Dendritic cell treated with granulocyte-macrophage colony-stimulating factor and Interleukin-4, amounts not matched to agents 40 ng/mL and 50 ng/mL, for 4 days (primary cell): ENCODE measurements around the gene NOXO1.
A peak's percentile ranks its signal among the peaks of the same experiment; 100 is the strongest.
"Not testable (repeated sequence)": the region's sequence is repeated elsewhere in the genome, so short reads cannot be mapped to it uniquely, and the experiment has no call there.

Source experiments
- H3K27ac Mint-ChIP-seq: one replicate; pipeline ENCODE4 v1.8.0; 2022; ENCODE audit warnings: mild to moderate bottlenecking, mixed read lengths
- H3K27me3 Mint-ChIP-seq: one replicate; pipeline ENCODE4 v1.8.0; 2022; ENCODE audit warnings: mild to moderate bottlenecking, mixed read lengths
- H3K36me3 Mint-ChIP-seq: one replicate; pipeline ENCODE4 v1.8.0; 2022; ENCODE audit warnings: low read depth, mixed read lengths
- H3K4me1 Mint-ChIP-seq: one replicate; pipeline ENCODE4 v1.8.0; 2022; ENCODE audit warnings: low read depth, mixed read lengths
- H3K4me3 Mint-ChIP-seq: one replicate; pipeline ENCODE4 v1.8.0; 2022; ENCODE audit warnings: mild to moderate bottlenecking, moderate library complexity, mixed read lengths
- H3K9me3 Mint-ChIP-seq: one replicate; pipeline ENCODE4 v1.8.0; 2022; ENCODE audit warnings: mixed read lengths
- intact Hi-C: fragments of 100-400 bp; cut with micrococcal nuclease; formaldehyde crosslinking; loops from one replicate; pipeline ENCODE4 v1.15.0; 2022

NOXO1 gene

DNA sequence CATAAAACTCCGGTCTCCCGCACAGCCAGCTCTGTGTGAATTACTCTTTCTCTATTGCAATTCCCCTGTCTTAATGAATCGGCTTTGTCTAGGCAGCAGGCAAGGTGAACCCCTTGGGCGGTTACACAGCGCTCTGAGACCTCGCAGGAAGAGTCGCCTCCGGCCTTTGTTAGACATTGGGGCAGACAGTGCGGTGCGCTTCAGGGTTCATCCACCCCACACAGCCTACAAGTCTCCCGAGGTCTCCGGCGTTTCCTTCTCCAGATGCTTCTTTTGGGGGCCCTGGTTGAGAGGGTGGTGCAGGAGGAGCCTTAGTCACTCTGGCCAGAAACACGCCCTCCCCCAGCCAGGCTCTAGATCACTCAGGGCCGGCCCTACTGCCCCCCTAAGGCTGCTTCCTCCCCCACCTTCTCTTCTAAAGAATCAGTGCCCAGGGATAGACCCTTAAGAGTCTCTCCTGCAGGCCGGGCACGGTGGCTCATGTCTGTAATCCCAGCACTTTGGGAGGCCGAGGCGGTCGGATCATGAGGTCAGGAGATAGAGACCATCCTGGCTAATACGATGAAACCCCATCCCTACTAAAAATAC is 36.6 kb downstream of the NOXO1 start:
- Mint-ChIP-seq H3K27ac (peak overlapping the region; percentile 95), H3K4me1 (peaks cover 52% of the 10 kb centered on the region), H3K27me3 (no peaks in the 10 kb centered on the region), H3K36me3 (peaks cover 28% of the 10 kb centered on the region), H3K9me3 (no peaks in the 10 kb centered on the region), H3K4me3 (no peak overlapping the region)
- intact Hi-C loops, result no loop called here

DNA sequence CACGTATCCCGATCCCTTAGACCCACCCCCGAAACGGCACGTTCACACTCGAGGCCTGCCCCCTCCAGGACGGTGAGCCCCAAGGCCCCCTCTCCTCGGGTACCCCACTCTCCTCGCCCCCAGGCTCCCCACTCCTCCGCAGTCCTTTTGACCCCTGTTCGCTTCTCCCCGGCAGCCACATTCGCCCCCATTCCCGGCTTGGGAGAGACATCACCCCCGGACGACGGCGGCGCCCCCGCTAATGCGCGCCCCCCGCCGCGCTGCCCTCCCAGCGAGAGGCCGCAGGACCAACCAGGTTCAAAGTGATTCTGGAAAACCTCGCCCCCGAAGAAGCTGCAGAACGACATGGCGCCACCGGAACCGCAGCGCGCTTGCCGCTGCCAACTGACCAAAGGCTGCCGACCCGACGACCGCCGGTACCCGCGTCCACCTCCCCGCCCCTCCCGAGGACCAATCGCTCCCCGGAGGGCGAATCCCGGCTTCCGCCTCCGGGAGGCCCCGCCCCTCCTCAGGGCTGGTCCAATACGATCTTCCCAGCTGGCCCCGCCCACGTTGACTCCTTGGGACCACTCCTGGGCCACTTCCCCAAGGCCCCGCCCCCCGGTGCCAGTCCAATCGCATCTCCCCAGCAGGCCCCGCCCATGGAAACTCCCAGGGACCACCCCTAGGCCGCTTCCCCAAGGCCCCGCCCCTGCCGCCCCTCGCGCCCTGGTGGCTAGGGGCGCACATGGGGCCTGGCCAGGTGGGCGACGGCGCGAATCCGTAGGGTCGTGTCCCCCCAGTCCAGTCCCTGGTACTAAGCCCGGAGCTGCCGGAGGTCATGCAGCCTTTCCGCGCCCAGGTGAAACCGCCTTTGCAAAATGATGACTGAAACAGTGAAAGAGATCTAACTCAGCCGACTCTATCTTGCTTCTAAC is 38.2 kb downstream of the NOXO1 start, which contains the start of gene MSRB1:
MSRB1 (minus strand) TSS at position 390 of the 917 bp plus-strand sequence; CDS start at position 347, 43 bp downstream.
- no peaks in the 10 kb centered on the region for H3K9me3 Mint-ChIP-seq
- intact Hi-C loops, result no loop called here
- H3K36me3 Mint-ChIP-seq, result peaks cover 44% of the 10 kb centered on the region
- H3K27me3 Mint-ChIP-seq, result no peaks in the 10 kb centered on the region
- peak within 1 kb of the TSS; percentile 95 for H3K27ac Mint-ChIP-seq
- H3K4me1 Mint-ChIP-seq, result peaks cover 68% of the 10 kb centered on the region
- peak within 1 kb of the TSS; percentile 98 for H3K4me3 Mint-ChIP-seq

DNA sequence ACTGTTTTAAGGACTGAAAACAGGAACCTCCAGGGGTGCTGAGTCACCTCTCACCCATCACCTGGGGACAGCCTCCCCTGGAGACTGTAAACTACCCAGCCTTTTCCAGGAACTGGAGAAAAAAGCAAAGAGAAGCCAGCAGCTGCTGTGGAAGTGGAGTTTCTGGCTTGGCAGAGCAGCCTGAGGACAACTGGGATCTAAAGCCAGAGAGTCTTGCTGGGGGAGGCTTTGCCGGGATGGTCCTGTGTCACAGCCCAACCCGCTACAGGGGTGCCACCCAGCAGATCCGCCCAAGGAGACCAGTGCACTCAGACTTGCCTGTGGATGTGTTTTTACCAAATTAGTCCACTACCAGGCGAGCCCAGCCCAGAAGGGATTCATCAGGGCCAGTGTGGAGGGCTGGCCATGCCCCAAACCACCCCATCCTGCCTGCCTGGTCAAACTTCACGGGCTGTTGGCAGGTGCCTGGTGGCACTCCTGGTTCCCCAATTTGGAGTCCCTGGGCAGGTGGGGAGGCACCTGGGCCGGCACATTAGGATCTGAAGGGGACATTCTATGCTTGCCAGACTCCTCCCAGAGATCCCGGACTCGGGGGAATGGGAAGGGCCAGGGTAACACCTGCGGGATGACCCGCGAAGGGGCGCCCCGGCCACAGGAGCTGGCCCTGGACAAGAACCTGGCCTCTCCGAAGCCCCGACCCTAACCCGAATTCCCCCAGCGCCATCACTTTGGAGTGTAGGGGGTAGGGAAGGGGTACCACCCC is 39.0 kb downstream of the NOXO1 start:
- Mint-ChIP-seq H3K36me3 (peaks cover 52% of the 10 kb centered on the region), H3K27ac (peak overlapping the region; percentile 95), H3K9me3 (no peaks in the 10 kb centered on the region), H3K27me3 (no peaks in the 10 kb centered on the region), H3K4me1 (peaks cover 73% of the 10 kb centered on the region), H3K4me3 (peak overlapping the region; percentile 98)
- intact Hi-C loops, result no loop called here

DNA sequence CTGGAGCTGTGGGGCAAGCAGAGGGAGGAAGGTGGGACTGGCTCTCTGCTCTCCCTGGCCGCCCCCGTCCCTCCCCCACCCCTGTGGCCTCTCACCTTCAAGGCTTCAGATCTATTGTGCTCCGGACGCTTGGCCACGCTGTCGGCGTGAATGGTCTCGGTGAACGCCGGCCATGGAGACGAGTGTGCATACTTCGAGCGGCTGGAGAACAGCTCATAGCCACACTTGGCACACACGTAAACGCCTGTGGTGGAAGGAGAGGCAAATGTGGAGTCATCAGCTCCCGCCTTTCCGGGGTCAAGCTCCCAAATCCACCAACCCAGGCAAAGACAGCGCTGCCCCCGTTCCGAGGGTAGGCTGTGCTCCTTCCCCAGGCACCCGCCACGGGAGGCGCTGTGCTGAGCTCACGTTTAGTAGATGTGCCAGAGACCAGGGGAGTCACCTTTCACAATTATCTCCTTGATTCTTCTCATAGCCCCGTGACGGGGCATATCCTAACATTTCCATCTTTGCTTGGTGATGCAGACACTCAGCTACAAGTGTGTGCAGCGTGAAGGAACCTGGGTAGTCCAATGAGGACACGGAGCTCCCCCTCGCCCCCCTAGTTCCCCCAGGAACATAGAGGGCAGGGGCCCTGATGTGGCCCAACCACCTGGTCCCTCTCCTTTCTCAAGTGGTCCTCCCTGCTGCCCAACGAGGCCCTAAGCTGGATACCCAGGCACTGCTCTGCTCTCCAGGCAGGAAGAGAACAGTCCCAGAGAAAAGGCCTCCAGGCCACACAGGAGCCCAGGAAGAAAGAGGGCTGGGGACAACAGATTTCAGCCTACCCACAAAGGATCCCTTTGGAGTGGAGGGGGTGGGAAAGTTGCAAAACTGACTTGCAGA is 39.9 kb downstream of the NOXO1 start:
- H3K27ac Mint-ChIP-seq, result peak overlapping the region; percentile 95
- peak overlapping the region; percentile 98 for H3K4me3 Mint-ChIP-seq
- H3K36me3 Mint-ChIP-seq, result peaks cover 59% of the 10 kb centered on the region
- no peaks in the 10 kb centered on the region for H3K9me3 Mint-ChIP-seq
- peaks cover 79% of the 10 kb centered on the region for H3K4me1 Mint-ChIP-seq
- no peaks in the 10 kb centered on the region for H3K27me3 Mint-ChIP-seq
- intact Hi-C loops, result no loop called here

DNA sequence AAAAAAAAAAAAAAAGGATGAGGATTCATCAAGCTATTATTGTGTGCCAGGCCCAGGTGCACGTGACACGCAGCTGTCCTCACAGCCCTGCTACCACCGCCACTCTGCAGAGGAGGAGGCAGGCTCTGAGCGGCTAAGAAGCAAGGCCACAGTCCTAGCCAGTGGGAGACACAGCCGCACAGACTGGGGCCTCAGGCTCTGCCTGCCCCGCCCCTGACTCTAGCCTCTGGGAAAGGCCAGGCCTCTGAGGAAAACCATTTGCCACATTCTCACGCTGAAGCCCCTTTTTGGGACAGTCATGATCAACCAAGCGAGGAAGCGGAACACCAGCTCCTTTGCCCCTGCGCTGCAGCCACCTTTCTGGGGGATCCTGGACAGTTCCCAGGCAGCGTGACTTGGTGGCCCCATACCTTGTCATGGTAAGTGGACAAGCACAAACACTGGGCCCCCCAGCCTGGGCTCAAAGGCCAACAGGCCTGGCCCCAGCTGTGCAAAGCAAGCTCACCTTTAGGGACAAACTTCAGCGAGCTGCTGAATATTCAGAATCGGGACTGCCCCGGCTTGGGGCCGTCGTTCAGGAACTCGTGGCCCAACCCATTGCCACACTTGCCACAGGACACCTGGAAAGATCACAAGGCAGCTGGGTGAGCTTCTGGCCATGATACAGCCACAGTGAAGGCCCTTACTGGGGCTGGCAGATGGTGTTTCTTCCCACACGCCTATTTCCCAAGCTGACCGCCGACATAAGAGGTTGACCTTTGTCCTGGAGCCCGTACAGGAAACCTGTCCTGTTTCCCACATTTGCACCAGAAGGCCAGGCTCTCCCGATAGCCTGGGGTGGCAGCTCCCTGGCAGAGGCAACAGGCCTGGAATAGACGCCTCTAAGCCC is 40.8 kb downstream of the NOXO1 start:
- Mint-ChIP-seq H3K36me3 (peaks cover 59% of the 10 kb centered on the region), H3K27me3 (no peaks in the 10 kb centered on the region), H3K4me3 (no peak overlapping the region), H3K27ac (peak overlapping the region; percentile 95), H3K9me3 (no peaks in the 10 kb centered on the region), H3K4me1 (peaks cover 76% of the 10 kb centered on the region)
- intact Hi-C loops, result no loop called here

DNA sequence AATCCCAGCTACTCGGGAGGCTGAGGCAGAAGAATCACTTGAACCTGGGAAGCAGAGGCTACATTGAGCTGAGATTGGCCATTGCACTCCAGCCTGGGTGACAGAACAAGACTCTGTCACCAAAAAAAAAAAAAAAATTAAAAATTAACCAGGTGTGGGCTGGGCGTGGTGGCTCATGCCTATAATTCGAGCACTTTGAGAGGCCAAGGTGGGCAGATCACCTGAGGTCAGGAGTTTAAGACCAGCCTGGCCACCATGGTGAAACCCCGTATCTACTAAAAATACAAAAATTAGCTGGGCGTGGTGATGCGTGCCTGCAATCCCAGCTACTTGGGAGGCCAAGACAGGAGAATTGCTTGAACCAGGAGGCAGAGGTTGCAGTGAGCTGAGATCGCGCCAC is 41.4 kb downstream of the NOXO1 start:
- peaks cover 59% of the 10 kb centered on the region for H3K36me3 Mint-ChIP-seq
- peak overlapping the region; percentile 93 for H3K27ac Mint-ChIP-seq
- intact Hi-C loops, H3K27me3 Mint-ChIP-seq, H3K4me3 Mint-ChIP-seq, H3K9me3 Mint-ChIP-seq: not testable (repeated sequence)
- H3K4me1 Mint-ChIP-seq, result peaks cover 74% of the 10 kb centered on the region

DNA sequence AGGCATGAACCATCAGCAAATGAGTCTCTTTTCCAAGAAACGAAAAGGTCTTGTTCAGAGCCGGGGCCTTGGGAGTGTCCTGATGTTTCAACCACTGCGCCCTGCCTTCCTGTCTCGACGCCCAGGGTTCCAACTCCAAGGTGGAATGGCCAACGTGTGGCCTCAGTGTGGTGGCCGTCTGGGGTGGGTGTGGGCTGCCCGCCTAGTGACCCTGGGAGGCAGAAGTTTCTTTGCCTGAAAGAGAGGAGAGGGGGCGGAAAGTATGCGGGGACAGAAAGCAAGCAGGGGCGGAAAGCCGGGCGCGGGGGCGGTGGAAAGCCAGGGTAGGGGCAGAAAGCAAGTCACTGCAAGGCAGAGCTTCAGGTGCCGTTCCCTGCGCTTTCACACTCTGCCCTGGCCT is 42.4 kb downstream of the NOXO1 start:
- Mint-ChIP-seq H3K36me3 (peaks cover 59% of the 10 kb centered on the region), H3K4me3 (peak overlapping the region; percentile 27), H3K27ac (peak overlapping the region; percentile 93), H3K4me1 (peaks cover 65% of the 10 kb centered on the region), H3K27me3 (no peaks in the 10 kb centered on the region), H3K9me3 (no peaks in the 10 kb centered on the region)
- intact Hi-C loops, result no loop called here

DNA sequence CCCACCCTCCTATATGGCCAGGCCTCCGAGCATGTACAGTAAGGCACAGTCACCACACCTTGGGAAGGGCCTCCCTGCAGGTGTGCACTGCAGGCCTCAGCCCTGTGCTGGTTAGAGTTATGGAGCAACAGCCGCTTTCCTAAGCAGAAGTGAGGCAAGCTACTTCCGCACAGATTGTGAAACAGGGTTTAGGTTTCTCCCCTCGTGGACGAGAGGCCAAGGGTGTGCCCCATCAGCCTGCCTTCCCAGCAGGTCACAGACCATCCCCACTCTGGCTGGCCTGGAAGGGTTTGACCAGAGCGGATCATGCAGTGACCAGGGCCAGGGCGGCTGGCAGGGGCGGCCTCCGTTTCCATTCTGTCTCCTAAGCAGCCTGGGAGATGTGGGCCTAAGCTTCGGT is 43.0 kb downstream of the NOXO1 start:
- Mint-ChIP-seq H3K4me3 (peak overlapping the region; percentile 25), H3K36me3 (peaks cover 59% of the 10 kb centered on the region), H3K4me1 (peaks cover 61% of the 10 kb centered on the region), H3K9me3 (no peaks in the 10 kb centered on the region), H3K27ac (peak overlapping the region; percentile 93), H3K27me3 (no peaks in the 10 kb centered on the region)
- intact Hi-C loops, result no loop called here

DNA sequence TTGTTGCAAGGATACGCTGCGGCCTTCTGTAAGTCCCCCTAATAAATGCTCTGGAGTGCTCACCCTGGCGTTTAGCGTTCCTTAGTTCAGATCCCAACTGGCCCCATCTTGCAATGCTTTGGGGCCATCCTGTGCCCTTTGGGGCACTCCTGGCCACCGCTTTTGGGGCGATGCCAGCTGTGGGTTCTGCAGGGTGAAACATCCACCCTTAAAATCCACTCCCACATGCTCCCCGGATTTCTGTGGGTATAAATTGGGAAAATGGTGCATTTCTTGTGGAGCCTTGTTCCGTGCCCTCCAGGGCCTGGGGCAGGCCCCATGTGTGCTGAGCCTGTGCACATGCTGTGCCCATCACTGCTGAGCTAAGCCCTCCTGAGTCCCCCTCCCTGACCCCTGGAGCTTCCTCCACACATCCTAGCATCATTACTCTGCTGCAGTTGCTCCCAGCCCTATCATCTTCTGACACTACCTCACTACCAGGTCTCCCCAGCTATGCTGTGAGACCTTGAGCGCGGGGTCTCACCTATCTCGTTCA is 44.3 kb downstream of the NOXO1 start:
- H3K9me3 Mint-ChIP-seq, result no peaks in the 10 kb centered on the region
- peak overlapping the region; percentile 49 for H3K27ac Mint-ChIP-seq
- H3K36me3 Mint-ChIP-seq, result peaks cover 53% of the 10 kb centered on the region

DNA sequence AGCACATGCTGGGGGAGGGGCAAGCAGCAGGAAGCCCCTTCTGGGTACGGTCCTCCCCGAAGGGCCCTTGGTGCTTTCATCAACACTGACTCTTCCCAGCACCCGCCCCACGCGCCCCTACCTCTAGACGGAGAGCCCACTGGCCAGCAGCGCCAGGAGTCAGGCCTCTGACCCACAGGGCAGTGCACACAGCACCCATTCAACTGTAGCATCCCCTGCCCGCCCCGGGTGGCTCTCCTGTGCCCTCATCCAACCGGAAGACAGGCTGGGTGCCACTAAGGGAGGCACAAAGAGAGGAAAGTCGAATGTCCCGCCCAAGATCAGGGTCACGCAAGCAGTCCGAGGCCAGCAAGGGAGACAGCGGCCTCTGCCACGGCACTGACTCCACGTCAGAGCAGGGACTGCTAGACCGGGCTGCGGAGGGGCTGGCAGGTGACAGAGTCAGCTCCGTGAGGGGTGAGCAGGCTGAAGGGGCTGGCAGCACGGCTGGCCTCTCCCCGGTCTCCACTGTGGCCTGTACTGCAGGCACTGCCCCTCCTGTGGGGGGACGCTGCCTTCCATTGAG is 48.1 kb downstream of the NOXO1 start:
- peak overlapping the region; percentile 0 for H3K27ac Mint-ChIP-seq

More for the DNA sequence above, 44.3 kb downstream of the NOXO1 start:
- intact Hi-C loops, result no loop called here
- peaks cover 51% of the 10 kb centered on the region for H3K4me1 Mint-ChIP-seq
- no peak overlapping the region for H3K4me3 Mint-ChIP-seq
- H3K27me3 Mint-ChIP-seq, result no peaks in the 10 kb centered on the region

DNA sequence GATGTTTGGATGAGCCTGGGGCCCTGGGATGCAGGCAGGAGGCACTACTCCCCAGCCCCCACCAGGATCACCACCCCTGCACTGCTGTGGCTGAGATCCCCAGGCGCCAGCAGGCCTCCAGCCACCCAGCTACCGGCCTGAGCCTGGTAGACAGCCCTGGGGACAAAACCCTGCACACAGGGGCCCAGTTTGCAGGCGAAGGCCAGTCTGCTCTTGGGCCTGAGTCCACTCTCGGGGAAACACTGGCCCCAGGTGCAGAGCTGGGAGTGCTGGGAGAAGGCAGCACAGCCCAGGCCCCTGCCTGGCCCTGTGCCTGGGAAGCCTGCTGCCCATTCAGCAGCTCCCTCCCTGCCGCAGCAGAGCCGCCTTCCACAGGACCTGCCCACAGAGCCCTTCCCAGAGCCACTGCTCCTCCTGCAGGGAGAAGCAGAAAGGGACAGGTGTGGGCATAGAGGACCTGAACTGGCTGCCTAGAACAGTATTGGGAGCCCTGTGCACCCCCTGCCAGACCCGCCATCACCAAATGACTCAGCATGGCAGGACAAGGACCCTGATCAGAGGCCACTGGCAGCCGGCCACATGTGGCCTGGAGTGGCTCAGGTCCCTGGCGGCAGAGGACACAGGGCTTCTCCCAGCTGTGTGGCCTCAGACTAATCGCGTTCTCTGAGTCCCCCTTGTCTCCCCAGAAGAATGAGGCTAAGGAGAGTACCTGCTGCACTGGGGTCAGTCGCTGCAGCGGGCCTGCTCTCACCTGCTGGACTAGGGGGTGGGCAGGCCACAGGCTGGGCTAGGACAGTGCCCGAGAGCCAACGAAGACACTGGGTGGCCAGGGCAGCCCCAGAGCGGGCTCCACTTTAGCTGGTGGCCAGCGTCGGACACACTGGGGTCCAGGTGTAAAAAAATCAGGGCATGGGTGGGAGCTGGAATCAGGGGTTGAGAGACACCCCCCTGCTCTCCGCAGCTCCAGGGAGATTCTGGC is 48.9 kb downstream of the NOXO1 start:
- peaks cover 13% of the 10 kb centered on the region for H3K4me1 Mint-ChIP-seq
- peaks cover 2% of the 10 kb centered on the region for H3K27me3 Mint-ChIP-seq
- no peaks in the 10 kb centered on the region for H3K9me3 Mint-ChIP-seq
- peak overlapping the region; percentile 0 for H3K27ac Mint-ChIP-seq
- H3K36me3 Mint-ChIP-seq, result peaks cover 9% of the 10 kb centered on the region
- H3K4me3 Mint-ChIP-seq, result no peak overlapping the region
- intact Hi-C loops, result no loop called here

More for the DNA sequence above, 48.1 kb downstream of the NOXO1 start:
- no peaks in the 10 kb centered on the region for H3K27me3 Mint-ChIP-seq
- H3K4me1 Mint-ChIP-seq, result peaks cover 17% of the 10 kb centered on the region
- no peaks in the 10 kb centered on the region for H3K9me3 Mint-ChIP-seq
- H3K4me3 Mint-ChIP-seq, result no peak overlapping the region
- intact Hi-C loops, result no loop called here
- peaks cover 16% of the 10 kb centered on the region for H3K36me3 Mint-ChIP-seq
